ENCODE data around the gene CBFB. TPM values are rescaled to one million over a fixed set of nuclear protein-coding genes. Genes with fewer than 3 reads are reported as not detected.

CBFB gene
- total and polyA plus RNA-seq, 9 of the 15 experiments (the other 6 are each of a cell fraction or from before 2014, with no cell fraction given), result 22.0 to 112 (median 66.5) TPM

- TF ChIP-seq NKRF (IDR thresholded peaks at IDR 0.05; ENCODE audit: borderline replicate concordance) (peak; percentile 20; the same call in 1 of the 2 replicates), HOXB6 (CRISPR knock-in tag; IDR thresholded peaks at IDR 0.05; ENCODE audit: borderline replicate concordance) (no peak), ZNF512 (tag; IDR thresholded peaks at IDR 0.05) (no peak), ZMIZ1 (IDR thresholded peaks at IDR 0.05; ENCODE audit: low read depth in 2 of 2, low read length in 2 of 2) (peak in 1 of 2 experiments; percentile 46; a peak in 1 of 4 replicates), AFF1 (IDR thresholded peaks at IDR 0.05; ENCODE audit: low read depth in 1 of 2, partially characterized antibody in 2 of 2) (peak in 1 of 2 experiments; percentile 37), ZBTB1 (CRISPR knock-in tag; IDR thresholded peaks at IDR 0.05; ENCODE audit: borderline replicate concordance, low read depth) (no peak), FOXJ3 (CRISPR knock-in tag; IDR thresholded peaks at IDR 0.05) (no peak)
- TF ChIP-seq, protein P1, sequence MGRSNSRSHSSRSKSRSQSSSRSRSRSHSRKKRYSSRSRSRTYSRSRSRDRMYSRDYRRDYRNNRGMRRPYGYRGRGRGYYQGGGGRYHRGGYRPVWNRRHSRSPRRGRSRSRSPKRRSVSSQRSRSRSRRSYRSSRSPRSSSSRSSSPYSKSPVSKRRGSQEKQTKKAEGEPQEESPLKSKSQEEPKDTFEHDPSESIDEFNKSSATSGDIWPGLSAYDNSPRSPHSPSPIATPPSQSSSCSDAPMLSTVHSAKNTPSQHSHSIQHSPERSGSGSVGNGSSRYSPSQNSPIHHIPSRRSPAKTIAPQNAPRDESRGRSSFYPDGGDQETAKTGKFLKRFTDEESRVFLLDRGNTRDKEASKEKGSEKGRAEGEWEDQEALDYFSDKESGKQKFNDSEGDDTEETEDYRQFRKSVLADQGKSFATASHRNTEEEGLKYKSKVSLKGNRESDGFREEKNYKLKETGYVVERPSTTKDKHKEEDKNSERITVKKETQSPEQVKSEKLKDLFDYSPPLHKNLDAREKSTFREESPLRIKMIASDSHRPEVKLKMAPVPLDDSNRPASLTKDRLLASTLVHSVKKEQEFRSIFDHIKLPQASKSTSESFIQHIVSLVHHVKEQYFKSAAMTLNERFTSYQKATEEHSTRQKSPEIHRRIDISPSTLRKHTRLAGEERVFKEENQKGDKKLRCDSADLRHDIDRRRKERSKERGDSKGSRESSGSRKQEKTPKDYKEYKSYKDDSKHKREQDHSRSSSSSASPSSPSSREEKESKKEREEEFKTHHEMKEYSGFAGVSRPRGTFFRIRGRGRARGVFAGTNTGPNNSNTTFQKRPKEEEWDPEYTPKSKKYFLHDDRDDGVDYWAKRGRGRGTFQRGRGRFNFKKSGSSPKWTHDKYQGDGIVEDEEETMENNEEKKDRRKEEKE (IDR thresholded peaks at IDR 0.05; ENCODE audit: borderline replicate concordance in 1 of 2, control insufficient read depth in 1 of 2, low read depth in 2 of 2, low read length in 1 of 2), result no peak
Observed at GRCh38 chr16:67028696-67029253, at the start of gene CBFB (continued).
